Mucosa of descending colon (tissue), 3 donors: ENCODE data around the gene CBLL2. TPM values are rescaled to one million over a fixed set of nuclear protein-coding genes. Genes with fewer than 3 reads are reported as not detected.

ENCODE experiments used
- ATAC-seq: fragments of 200-7000 bp; cut with Tn5 transposase; one replicate; pipeline ENCODE4 v1.9.1; 2020; ENCODE audit warnings: mild to moderate bottlenecking, moderate library complexity
- DNase-seq, 3 donors: peaks; one replicate each; pipeline ENCODE4 v3.0.0-alpha.2; 2020
- H3K36me3 ChIP-seq: fragments of 200-600 bp; one replicate; pipeline ENCODE4 v1.8.0; 2021; ENCODE audit warnings: low read depth, mild to moderate bottlenecking
- H3K4me1 ChIP-seq: fragments of 200-600 bp; one replicate; pipeline ENCODE4 v1.8.0; 2021; ENCODE audit warnings: low read depth, mild to moderate bottlenecking
- H3K4me3 ChIP-seq: fragments of 200-600 bp; one replicate; pipeline ENCODE4 v1.8.0; 2021; ENCODE audit warnings: mild to moderate bottlenecking
- H3K9me3 ChIP-seq: fragments of 200-600 bp; one replicate; pipeline ENCODE4 v1.8.0; 2021; ENCODE audit warnings: mild to moderate bottlenecking
- CTCF ChIP-seq: fragments of 200-600 bp; IDR thresholded peaks from one replicate; pipeline ENCODE4 v1.8.0; 2022; ENCODE audit warnings: antibody characterized with exemption, mild to moderate bottlenecking
- intact Hi-C, 2 donors: fragments of 100-400 bp; cut with DNase I in 1 of 2; cut with micrococcal nuclease in 1 of 2; formaldehyde crosslinking; loops; one replicate each; pipeline versions ENCODE4 v1.11.0 to v1.11.1; 2022; cut with DNase I, micrococcal nuclease
- long read RNA-seq, 2 donors: library from polyadenylated mRNA; unstranded; transcript quantifications; one replicate each; pipeline ENCODE4 v2.0.0, GENCODE V29; 2019 to 2021
- total RNA-seq, 3 donors: library from RNA; stranded (reverse); fragmentation: NEBNext Ultra II Directional in 2 of 3; extraction: Animal tissue kit (Norgen Biotek cat#: 25700) in 2 of 3; gene quantifications; one replicate each; pipeline versions ENCODE4 v1.2.1 to v1.2.4, GENCODE V29; 2021 to 2023
- donor health status: DM: no; HTN: no; CAD: no; lungs with moderate emphysema.
- donor health status: DM: no; HTN: no; CAD: no.
- donor health status: DM: no; HTN: yes; CAD: no.

Gene CBLL2
- not detected for total RNA-seq
- long read RNA-seq, donor 1 = 0 reads
- long read RNA-seq, donor 2 = 0 reads

- intact Hi-C loops = no loop called here
- no peaks in the 10 kb centered on the region for H3K36me3 ChIP-seq
- H3K9me3 ChIP-seq = no peaks in the 10 kb centered on the region
- no peaks in the 10 kb centered on the region for H3K4me1 ChIP-seq
- H3K4me3 ChIP-seq = no peak within 1 kb of the TSS
- TF ChIP-seq CTCF = no peak
- no peak for DNase-seq
- no peak for ATAC-seq
These were observed at the start of gene CBLL2 for GRCh38 chrX:22272613-22273012. TSS of gene CBLL2 (plus strand) at chrX:22272913. CDS start at chrX:22272992, 79 bp downstream.

- Histone ChIP-seq H3K36me3 (no peaks in the 10 kb centered on the region), H3K4me1 (no peaks in the 10 kb centered on the region), H3K4me3 (no peak overlapping the region), H3K9me3 (no peaks in the 10 kb centered on the region)
- ATAC-seq (no peak), DNase-seq (peak in 2 of 3 donors; percentile 28)
- intact Hi-C loops = no loop called here
- no peak for TF ChIP-seq CTCF
These were observed 38.3 kb upstream of the CBLL2 start for GRCh38 chrX:22234380-22234779.

GRCh38 chrX:22237479-22237878 lies 35.2 kb upstream of the CBLL2 start:
- no peak for DNase-seq
- H3K4me1 ChIP-seq = no peaks in the 10 kb centered on the region
- no peak for TF ChIP-seq CTCF
- no peaks in the 10 kb centered on the region for H3K36me3 ChIP-seq
- no peak for ATAC-seq
- intact Hi-C loops = no loop called here
- no peak overlapping the region for H3K4me3 ChIP-seq
- no peaks in the 10 kb centered on the region for H3K9me3 ChIP-seq

GRCh38 chrX:22246620-22247019 lies 26.1 kb upstream of the CBLL2 start:
- DNase-seq (no peak), ATAC-seq (no peak)
- H3K4me3 ChIP-seq = no peak overlapping the region
- intact Hi-C loops = no loop called here
- no peaks in the 10 kb centered on the region for H3K9me3 ChIP-seq
- no peak for TF ChIP-seq CTCF
- no peaks in the 10 kb centered on the region for H3K36me3 ChIP-seq
- no peaks in the 10 kb centered on the region for H3K4me1 ChIP-seq

- no peak for TF ChIP-seq CTCF
- ATAC-seq = no peak
- no peaks in the 10 kb centered on the region for H3K9me3 ChIP-seq
- intact Hi-C loops = no loop called here
- H3K4me3 ChIP-seq = no peak overlapping the region
- DNase-seq = no peak
- no peaks in the 10 kb centered on the region for H3K36me3 ChIP-seq
- no peaks in the 10 kb centered on the region for H3K4me1 ChIP-seq
These were observed 25.5 kb upstream of the CBLL2 start for GRCh38 chrX:22247169-22247568.

- Histone ChIP-seq H3K9me3 (no peaks in the 10 kb centered on the region), H3K4me3 (no peak overlapping the region), H3K36me3 (no peaks in the 10 kb centered on the region), H3K4me1 (no peaks in the 10 kb centered on the region)
- DNase-seq = no peak
- TF ChIP-seq CTCF = no peak
- no peak for ATAC-seq
- intact Hi-C loops = no loop called here
These were observed 24.3 kb upstream of the CBLL2 start for GRCh38 chrX:22248401-22248800.
